B cell (primary cell): ENCODE results near the gene SLC1A2. TPM values are rescaled to one million over a fixed set of nuclear protein-coding genes. Genes with fewer than 3 reads are reported as not detected.

Experiments
- ATAC-seq: fragments of 200-7000 bp; cut with Tn5 transposase; one replicate; pipeline ENCODE4 v1.10.0; 2021; ENCODE audit warnings: low read depth, mild to moderate bottlenecking, moderate number of reproducible peaks, moderate library complexity
- CTCF ChIA-PET: fragments of 350-600 bp; sonication (Branson Sonifier 250); formaldehyde crosslinking; loops from one replicate; lab custom pipeline; 2021; ENCODE audit warnings: antibody characterized with exemption, inconsistent platforms; lab: Charles Lee
- POLR2A ChIA-PET: fragments of 350-600 bp; sonication (Branson Sonifier 250); formaldehyde crosslinking; loops from one replicate; lab custom pipeline; 2021; ENCODE audit warnings: antibody characterized with exemption; lab: Charles Lee
- DNase-seq: peaks from one replicate; pipeline ENCODE4 v3.0.0; 2013
- H2AFZ ChIP-seq: 2 replicates; pipeline ENCODE4 v1.6.1; 2012; ENCODE audit warnings: mild to moderate bottlenecking, low read depth, low read length; ENCODE audit not compliant: insufficient read depth, poor library complexity, severe bottlenecking
- H3K27ac ChIP-seq, 2 donors: 1 replicate in 1 of 2; 2 replicates in 1 of 2; pipeline ENCODE4 v1.5.1; 2012 to 2013; ENCODE audit warnings: low read length in 2 of 2, mild to moderate bottlenecking in 2 of 2, moderate library complexity in 1 of 2
- H3K27me3 ChIP-seq, 4 experiments: fragments of 200-600 bp in 1 of 4; sonication (generic) in 1 of 4; replicated peaks in 1 of 4; 1 replicate in 2 of 4; 2 replicates in 2 of 4; pipeline versions ENCODE4 v1.6.1 to v1.7.0; 2013 to 2016; ENCODE audit warnings: low read length in 3 of 4, mild to moderate bottlenecking in 2 of 4, mixed read lengths in 1 of 4, moderate library complexity in 1 of 4; ENCODE audit not compliant: insufficient read depth in 4 of 4, control insufficient read depth in 3 of 4; ENCODE audit errors: control extremely low read depth in 1 of 4
- H3K36me3 ChIP-seq, 2 experiments: replicated peaks in 1 of 2; 1 replicate in 1 of 2; 2 replicates in 1 of 2; pipeline versions ENCODE4 v1.6.1 to v1.7.1; 2013; ENCODE audit warnings: low read length in 1 of 2; ENCODE audit not compliant: insufficient read depth in 2 of 2, control insufficient read depth in 1 of 2; ENCODE audit errors: control extremely low read depth in 1 of 2, extremely low read depth in 1 of 2
- H3K4me1 ChIP-seq, 2 donors: fragments of 200-600 bp in 1 of 2; sonication (generic) in 1 of 2; 1 replicate in 1 of 2; 2 replicates in 1 of 2; pipeline versions ENCODE4 v1.5.1 to v1.6.1; 2013 to 2017; ENCODE audit warnings: low read length in 2 of 2; ENCODE audit not compliant: control insufficient read depth in 2 of 2, insufficient read depth in 2 of 2
- H3K4me2 ChIP-seq: replicated peaks from 2 replicates; pipeline ENCODE3; 2012; ENCODE audit warnings: mild to moderate bottlenecking, low read depth, low read length; ENCODE audit not compliant: poor library complexity, severe bottlenecking
- H3K4me3 ChIP-seq, 5 experiments: fragments of 200-600 bp in 1 of 5; sonication (generic) in 1 of 5; 1 replicate in 3 of 5; 2 replicates in 2 of 5; pipeline versions ENCODE4 v1.5.1 to v1.7.0; 2011 to 2016; ENCODE audit warnings: low read length in 4 of 5, mild to moderate bottlenecking in 4 of 5, low read depth in 2 of 5, control low read depth in 1 of 5, moderate library complexity in 1 of 5; ENCODE audit not compliant: insufficient read depth in 1 of 5; ENCODE audit errors: control extremely low read depth in 1 of 5, extremely low read depth in 1 of 5
- H3K79me2 ChIP-seq: fragments of 200-600 bp; sonication (generic); one replicate; pipeline ENCODE4 v1.6.0; 2016; ENCODE audit warnings: low read length; ENCODE audit not compliant: control insufficient read depth, insufficient read depth
- H3K9ac ChIP-seq: fragments of 200-600 bp; sonication (generic); 2 replicates; pipeline ENCODE4 v1.6.1; 2017; ENCODE audit warnings: mild to moderate bottlenecking, low read length, moderate library complexity
- H3K9me3 ChIP-seq, 3 donors: one replicate each; pipeline versions ENCODE4 v1.6.1 to v1.7.1; 2013; ENCODE audit warnings: low read length in 2 of 3; ENCODE audit not compliant: control insufficient read depth in 2 of 3, insufficient read depth in 1 of 3; ENCODE audit errors: control extremely low read depth in 1 of 3
- H4K20me1 ChIP-seq: 2 replicates; pipeline ENCODE4 v1.6.0; 2012; ENCODE audit warnings: mild to moderate bottlenecking, low read length; ENCODE audit not compliant: insufficient read depth, control insufficient read depth, poor library complexity, severe bottlenecking
- H3K27ac Mint-ChIP-seq: one replicate; pipeline ENCODE4 v1.8.0; 2021; ENCODE audit warnings: mixed read lengths
- H3K27me3 Mint-ChIP-seq: one replicate; pipeline ENCODE4 v1.8.0; 2021; ENCODE audit warnings: mixed read lengths
- H3K4me1 Mint-ChIP-seq: one replicate; pipeline ENCODE4 v1.8.0; 2021; ENCODE audit warnings: mixed read lengths
- H3K4me3 Mint-ChIP-seq: one replicate; pipeline ENCODE4 v1.8.0; 2021; ENCODE audit warnings: mixed read lengths
- H3K9me3 Mint-ChIP-seq: one replicate; pipeline ENCODE4 v1.8.0; 2022; ENCODE audit warnings: mixed read lengths; ENCODE audit not compliant: insufficient read depth
- CTCF ChIP-seq: fragments of 200-600 bp; IDR thresholded peaks from one replicate; pipeline ENCODE4 v1.8.0; 2022; ENCODE audit warnings: antibody characterized with exemption, mild to moderate bottlenecking
- EZH2 ChIP-seq: IDR thresholded peaks from 2 replicates; pipeline ENCODE4 v1.6.1; 2012; ENCODE audit warnings: borderline replicate concordance, low read depth, mild to moderate bottlenecking, moderate library complexity, low read length; ENCODE audit not compliant: insufficient read depth, poor library complexity, severe bottlenecking
- WGBS: methylation state at CpG from one replicate; pipeline ENCODE4 v1.1.5; 2013; ENCODE audit warnings: missing lambda C conversion rate; ENCODE audit not compliant: insufficient coverage; 5-methylcytosine and 5-hydroxymethylcytosine counted together
- intact Hi-C: fragments of 100-400 bp; cut with micrococcal nuclease; formaldehyde crosslinking; loops from one replicate; pipeline ENCODE4 v1.10.0; 2022
- polyA plus RNA-seq: library from polyadenylated mRNA; depleted of rRNA; stranded (reverse); fragments of >200 nt; gene quantifications from 2 replicates; pipeline ENCODE4 v1.2.3, GENCODE V29; 2012
- total RNA-seq, 2 donors: library from RNA; stranded (reverse); fragments of 120-200 nt in 1 of 2; gene quantifications; 1 replicate in 1 of 2; 2 replicates in 1 of 2; pipeline versions ENCODE4 v1.2.3 to v1.2.4, GENCODE V29; 2013 to 2022

The SLC1A2 gene
- total and polyA plus RNA-seq, 2 donors (not counting 1 experiment from before 2014, with no cell fraction given): not detected

DNA sequence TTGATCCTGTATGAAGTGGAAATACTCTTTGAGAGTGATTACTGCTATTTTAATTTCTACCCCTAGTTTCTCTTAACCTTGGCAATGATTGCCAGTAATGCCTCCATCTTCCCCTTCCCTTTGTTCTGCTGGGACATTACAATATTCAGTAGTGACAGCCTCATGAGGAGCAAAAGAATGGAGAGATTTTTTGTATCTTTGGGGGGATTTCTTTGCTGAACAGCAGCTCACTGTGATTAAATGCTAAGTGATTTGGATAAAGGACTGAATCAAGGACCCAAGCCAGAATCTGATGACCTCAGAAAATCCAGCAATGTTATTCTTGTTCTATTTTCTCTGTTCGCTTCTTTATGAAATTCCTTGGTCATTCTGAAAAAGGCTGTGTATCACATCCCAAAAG is 7.0 kb upstream of the SLC1A2 start:
- no peaks in the 10 kb centered on the region for H3K4me1 ChIP-seq
- TF ChIP-seq CTCF (no peak), EZH2 (no peak)
- no peaks in the 10 kb centered on the region for H3K9me3 ChIP-seq
- DNase-seq: no peak
- H3K4me1 Mint-ChIP-seq: no peaks in the 10 kb centered on the region
- H3K27me3 Mint-ChIP-seq: peaks cover 65% of the 10 kb centered on the region
- H3K79me2 ChIP-seq: no peaks in the 10 kb centered on the region
- no peak overlapping the region for H3K27ac ChIP-seq
- no peak overlapping the region for H3K4me3 ChIP-seq
- H3K36me3 ChIP-seq: no peaks in the 10 kb centered on the region
- intact Hi-C loops: no loop called here
- no peak overlapping the region for H3K9ac ChIP-seq
- no peak overlapping the region for H3K4me2 ChIP-seq
- no peak for ATAC-seq
- no peak overlapping the region for H2AFZ ChIP-seq
- WGBS: no CpG with 5 or more reads among the region's 1 CpG
- no peak overlapping the region for H3K27ac Mint-ChIP-seq
- H4K20me1 ChIP-seq: no peaks in the 10 kb centered on the region
- POLR2A ChIA-PET: no interaction called here
- H3K9me3 Mint-ChIP-seq: no peaks in the 10 kb centered on the region
- no peak overlapping the region for H3K4me3 Mint-ChIP-seq
- H3K27me3 ChIP-seq: peaks cover 0 to 47% (median 17%) of the 10 kb centered on the region in 4 experiments
- CTCF ChIA-PET: no interaction called here

GRCh38 chr11:35425603-35426212 is 6.3 kb upstream of the SLC1A2 start:
- Mint-ChIP-seq H3K9me3 (no peaks in the 10 kb centered on the region), H3K4me1 (peaks cover 2% of the 10 kb centered on the region), H3K27me3 (peaks cover 68% of the 10 kb centered on the region), H3K27ac (no peak overlapping the region), H3K4me3 (no peak overlapping the region)
- Histone ChIP-seq H3K36me3 (no peaks in the 10 kb centered on the region), H2AFZ (no peak overlapping the region), H3K27me3 (peaks cover 0 to 51% (median 22%) of the 10 kb centered on the region in 4 experiments), H4K20me1 (no peaks in the 10 kb centered on the region), H3K4me1 (no peaks in the 10 kb centered on the region), H3K4me2 (no peak overlapping the region), H3K79me2 (no peaks in the 10 kb centered on the region), H3K9ac (no peak overlapping the region), H3K27ac (no peak overlapping the region), H3K9me3 (no peaks in the 10 kb centered on the region), H3K4me3 (no peak overlapping the region)
- CTCF ChIA-PET: interaction anchor here (1.5 kb wide), 1 partner anchor 9 kb away, joined by 3 read pairs; no protein-coding TSS in a partner anchor
- ATAC-seq (no peak), DNase-seq (no peak)
- intact Hi-C loops: no loop called here
- WGBS: 85% methylated on average over 3 of the region's 4 CpGs
- POLR2A ChIA-PET: no interaction called here
- TF ChIP-seq EZH2: no peak
- TF ChIP-seq CTCF: no peak
